ENCODE measurements around the gene SLC35B4.

DNA sequence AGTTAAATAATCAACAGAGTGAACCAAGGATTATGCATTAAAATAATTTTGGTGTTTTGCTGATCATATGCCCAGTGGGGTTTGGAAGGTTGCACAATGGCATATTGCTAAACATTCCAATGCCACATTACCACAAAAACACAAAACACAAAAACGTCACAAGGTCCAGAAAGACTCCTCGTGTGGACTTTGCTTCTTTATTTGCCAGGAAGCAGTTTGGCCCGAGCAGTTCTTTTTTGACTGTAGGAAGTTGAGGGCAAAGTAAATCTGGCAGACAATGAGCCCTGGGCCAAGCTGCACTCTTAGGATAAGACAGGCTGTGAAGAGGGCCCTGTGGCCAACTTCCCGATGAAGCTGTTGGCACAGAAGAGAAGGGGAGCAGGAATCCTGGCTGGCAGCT lies 39.2 kb upstream of the SLC35B4 start:
- TF ChIP-seq EZH2phosphoT487 (IDR thresholded peaks at IDR 0.05; ENCODE audit: insufficient read depth, low read depth) (no peak), EZH2 (IDR thresholded peaks at IDR 0.05; ENCODE audit: insufficient read depth, poor library complexity, severe bottlenecking) (no peak)

All from GM23248 (cell line).